Epithelial cell of prostate (primary cell): ENCODE data around the gene WIPF3.

Experiments
- DNase-seq: peaks from one replicate; pipeline ENCODE4 v3.0.0-alpha.2; 2011; ENCODE audit warnings: low read depth, low spot score
- H3K27ac ChIP-seq: fragments of 450-650 bp; 2 replicates; pipeline ENCODE4 v1.5.1; 2017; ENCODE audit warnings: mild to moderate bottlenecking

WIPF3 gene

DNA sequence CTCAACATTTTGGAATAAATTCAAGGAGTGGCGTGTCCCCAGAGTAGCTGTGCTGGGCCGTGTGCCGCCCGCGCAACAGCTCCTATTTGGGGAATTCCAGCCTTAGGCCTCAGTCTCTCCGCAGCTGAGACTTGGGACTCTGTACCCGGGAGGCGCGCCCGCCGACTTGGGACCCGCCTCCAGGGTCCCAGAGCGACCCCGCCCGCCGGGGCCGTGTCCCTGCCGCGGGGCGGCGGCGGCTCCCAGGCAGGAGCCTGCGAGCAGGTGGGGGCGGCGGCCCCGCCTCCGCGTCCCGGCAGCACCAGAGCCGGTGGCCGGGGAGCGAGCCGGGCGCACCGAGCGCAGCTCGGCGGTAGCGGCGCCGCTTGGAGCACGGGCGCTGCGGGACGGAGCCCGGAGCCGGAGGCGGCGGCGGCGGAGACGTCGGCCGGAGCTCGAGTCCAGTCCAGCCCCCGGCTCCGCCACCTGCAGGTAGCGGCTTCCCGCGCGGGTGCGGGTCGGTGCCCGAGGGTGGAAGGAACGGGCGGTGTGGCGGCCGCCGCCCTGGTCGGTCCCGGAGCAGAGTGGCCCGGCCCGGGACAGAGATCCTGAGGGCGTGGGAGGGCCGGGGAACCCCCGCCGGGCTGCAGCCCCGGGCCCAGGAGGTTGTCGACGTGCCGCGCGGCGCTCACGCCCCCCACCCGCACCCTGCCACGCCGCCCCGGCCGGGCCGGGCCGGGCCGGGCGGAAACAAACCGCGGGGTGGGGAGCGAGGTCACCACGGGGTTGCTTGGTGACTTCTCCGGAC, at the start of gene WIPF3:
TSS of gene WIPF3 (plus strand) at position 301 of the 787 bp plus-strand sequence. CDS start 28,217 bp downstream, outside the sequence.
- DNase-seq = no peak
- no peak within 1 kb of the TSS for H3K27ac ChIP-seq

DNA sequence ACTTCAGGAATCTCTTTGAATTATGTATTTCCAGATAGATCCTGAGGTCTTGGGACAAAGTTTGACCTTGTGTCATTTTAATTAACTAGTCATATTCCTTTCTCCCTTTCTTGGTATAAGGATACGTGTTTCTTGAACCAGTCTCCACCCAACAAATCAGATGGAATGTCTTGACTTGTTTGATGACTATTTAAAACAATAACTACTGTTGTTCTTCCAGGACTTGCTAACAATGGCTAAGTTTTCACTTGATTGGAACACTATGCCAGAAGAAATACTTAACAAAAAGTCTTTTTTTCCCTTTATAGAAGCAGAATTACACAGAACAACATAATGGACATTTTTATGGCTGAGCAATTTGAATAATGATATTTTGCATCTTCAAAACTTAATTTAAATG, 43.0 kb upstream of the WIPF3 start:
- no peak overlapping the region for H3K27ac ChIP-seq
- DNase-seq = no peak

DNA sequence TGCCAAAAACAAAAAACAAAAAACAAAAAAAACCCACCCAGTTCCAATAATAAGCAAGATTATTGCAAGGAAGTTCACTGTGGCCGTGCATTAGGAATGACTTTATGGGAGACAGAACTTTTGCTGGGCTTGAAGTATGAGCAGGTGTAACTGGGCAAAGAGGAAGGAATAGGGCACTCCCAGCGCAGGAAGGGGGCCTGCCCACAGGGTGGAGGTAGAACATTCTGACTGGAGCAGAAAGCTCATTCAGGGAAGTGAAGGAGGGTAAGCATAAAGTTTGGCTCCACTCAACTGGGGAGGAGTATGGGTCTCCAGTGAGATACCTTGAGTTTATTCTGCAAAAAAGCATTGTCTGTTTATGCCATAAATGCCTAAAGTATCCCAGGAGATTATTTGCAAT, 42.1 kb upstream of the WIPF3 start:
- H3K27ac ChIP-seq = no peak overlapping the region
- DNase-seq = no peak

DNA sequence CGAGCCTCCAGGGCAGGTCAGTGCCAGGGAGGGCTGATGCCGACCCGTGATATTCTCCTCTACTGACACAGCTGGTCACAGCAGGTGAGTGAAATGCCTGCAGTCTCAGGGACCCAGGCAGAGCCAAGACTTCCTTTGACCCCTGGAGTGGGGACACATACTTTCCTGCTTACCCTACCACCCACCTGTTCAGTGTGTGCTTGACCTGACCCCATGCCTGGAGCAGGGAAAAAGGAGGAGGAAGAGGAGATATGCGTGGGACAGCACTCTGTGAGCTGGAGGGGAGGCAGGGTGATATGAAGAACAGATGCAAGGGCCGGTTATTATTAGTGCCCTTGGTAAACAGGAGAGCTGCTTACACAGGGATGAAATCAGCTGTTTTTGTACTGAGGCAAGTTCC, 40.8 kb upstream of the WIPF3 start:
- H3K27ac ChIP-seq = no peak overlapping the region
- no peak for DNase-seq

DNA sequence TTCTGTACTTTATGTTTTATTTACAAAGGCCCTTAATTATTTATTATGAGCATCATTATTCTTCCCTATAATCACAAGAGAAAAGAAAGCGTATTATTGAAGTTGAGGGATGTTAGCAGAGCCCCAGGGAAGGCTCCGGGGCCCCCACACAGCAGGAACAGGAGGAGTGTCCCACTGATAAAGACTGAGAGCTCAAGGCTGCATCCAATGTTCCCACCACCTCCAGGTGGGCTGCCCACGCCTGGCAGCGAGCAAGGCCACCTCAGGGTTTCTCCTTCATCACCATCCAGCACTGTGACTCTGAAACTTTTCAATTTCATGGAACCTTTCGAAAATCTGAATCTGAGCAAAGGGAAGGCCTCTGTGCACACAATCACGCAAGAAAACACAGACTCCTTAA, 35.9 kb upstream of the WIPF3 start:
- H3K27ac ChIP-seq = no peak overlapping the region
- no peak for DNase-seq

GRCh38 chr7:29771081-29771816, 35.1 kb upstream of the WIPF3 start:
- DNase-seq = no peak
- no peak overlapping the region for H3K27ac ChIP-seq

DNA sequence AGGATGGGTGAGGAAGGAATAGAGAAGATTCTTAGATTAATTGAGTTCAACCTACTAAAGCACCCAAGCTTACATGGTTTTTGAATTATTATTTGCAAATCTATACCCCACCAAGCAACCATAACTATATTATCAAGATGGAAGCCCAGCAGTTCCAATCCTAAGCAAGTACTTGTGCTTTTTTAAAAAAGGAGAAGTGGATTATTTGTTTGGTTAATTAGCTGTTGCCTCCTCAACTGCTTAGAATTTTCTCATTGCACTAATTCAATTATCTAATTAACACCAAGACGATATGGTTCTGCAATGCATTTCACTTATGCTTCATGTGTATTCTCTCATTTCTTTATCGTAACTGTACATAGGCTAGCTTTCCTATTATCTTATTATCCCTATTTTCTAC, 27.3 kb upstream of the WIPF3 start:
- DNase-seq = no peak
- no peak overlapping the region for H3K27ac ChIP-seq

- DNase-seq = no peak
- no peak overlapping the region for H3K27ac ChIP-seq
Measured at GRCh38 chr7:29780346-29780745, 26.0 kb upstream of the WIPF3 start.

- no peak overlapping the region for H3K27ac ChIP-seq
- no peak for DNase-seq
Measured at GRCh38 chr7:29783671-29784070, 22.6 kb upstream of the WIPF3 start.

DNA sequence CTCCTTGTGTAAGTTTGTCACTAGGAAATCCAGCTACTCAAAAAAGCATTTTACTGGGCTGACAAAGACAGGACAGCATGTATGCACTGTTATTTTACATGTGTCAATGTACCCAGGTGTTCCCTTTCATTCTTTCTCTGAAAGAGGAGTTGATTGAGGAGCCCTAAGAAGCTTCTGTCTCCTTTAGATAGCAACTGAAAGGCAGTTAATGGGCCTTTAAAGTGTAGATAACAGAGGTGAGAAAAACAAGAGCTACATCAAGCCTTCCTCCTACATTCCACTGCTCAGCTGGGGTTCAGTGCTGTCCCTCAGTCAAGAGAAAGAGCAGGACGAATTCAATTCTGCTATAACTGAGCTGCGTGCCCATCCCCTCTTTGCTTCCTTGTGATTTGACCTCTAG, 12.8 kb upstream of the WIPF3 start:
- DNase-seq = no peak
- H3K27ac ChIP-seq = no peak overlapping the region

GRCh38 chr7:29794959-29795629, 11.2 kb upstream of the WIPF3 start:
- no peak overlapping the region for H3K27ac ChIP-seq
- no peak for DNase-seq

- DNase-seq = no peak
- H3K27ac ChIP-seq = no peak overlapping the region
Measured at GRCh38 chr7:29795696-29796580, 10.4 kb upstream of the WIPF3 start.

GRCh38 chr7:29797112-29797944, 9.0 kb upstream of the WIPF3 start:
- no peak for DNase-seq
- H3K27ac ChIP-seq = no peak overlapping the region

DNA sequence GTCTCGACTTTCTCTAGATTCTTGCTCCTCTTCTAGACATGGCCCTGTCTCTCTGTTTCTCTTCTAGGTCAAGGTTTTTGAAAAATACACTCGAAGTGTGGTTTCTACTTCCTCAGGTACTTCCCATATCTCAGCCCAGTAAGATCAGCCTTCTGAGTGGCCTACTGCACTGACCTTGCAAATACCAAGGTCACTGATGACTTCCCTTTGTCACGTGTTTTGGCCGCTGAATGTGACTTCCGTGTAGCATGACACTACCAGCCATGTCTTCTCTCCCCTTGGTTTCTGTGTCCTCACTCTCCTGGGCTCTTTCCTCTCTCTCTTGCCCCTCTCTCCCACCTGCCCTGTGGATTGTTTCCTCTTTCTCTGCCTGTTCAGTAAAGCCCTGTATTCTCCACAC, 7.9 kb upstream of the WIPF3 start:
- no peak overlapping the region for H3K27ac ChIP-seq
- DNase-seq = no peak

GRCh38 chr7:29801929-29802328, 4.4 kb upstream of the WIPF3 start:
- no peak for DNase-seq
- no peak overlapping the region for H3K27ac ChIP-seq

GRCh38 chr7:29805031-29805430, 1.3 kb upstream of the WIPF3 start:
- no peak overlapping the region for H3K27ac ChIP-seq
- no peak for DNase-seq

DNA sequence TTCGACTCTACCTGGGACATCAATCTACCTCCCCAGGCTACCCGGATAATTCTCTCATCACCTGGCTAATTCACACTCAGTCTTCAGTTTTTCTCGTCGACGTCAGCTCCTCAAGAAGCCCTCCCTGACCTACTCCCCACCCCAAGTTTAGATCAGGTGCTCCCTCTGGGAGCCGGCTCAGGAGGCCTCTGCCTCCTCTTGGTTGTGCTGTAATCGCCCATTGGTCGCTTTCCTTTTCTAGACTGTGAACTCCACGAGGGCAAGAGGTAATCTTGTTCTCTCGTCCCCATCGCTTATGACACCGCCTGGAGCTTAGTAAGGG, 461 bp upstream of the WIPF3 start:
- no peak for DNase-seq
- H3K27ac ChIP-seq = no peak overlapping the region

DNA sequence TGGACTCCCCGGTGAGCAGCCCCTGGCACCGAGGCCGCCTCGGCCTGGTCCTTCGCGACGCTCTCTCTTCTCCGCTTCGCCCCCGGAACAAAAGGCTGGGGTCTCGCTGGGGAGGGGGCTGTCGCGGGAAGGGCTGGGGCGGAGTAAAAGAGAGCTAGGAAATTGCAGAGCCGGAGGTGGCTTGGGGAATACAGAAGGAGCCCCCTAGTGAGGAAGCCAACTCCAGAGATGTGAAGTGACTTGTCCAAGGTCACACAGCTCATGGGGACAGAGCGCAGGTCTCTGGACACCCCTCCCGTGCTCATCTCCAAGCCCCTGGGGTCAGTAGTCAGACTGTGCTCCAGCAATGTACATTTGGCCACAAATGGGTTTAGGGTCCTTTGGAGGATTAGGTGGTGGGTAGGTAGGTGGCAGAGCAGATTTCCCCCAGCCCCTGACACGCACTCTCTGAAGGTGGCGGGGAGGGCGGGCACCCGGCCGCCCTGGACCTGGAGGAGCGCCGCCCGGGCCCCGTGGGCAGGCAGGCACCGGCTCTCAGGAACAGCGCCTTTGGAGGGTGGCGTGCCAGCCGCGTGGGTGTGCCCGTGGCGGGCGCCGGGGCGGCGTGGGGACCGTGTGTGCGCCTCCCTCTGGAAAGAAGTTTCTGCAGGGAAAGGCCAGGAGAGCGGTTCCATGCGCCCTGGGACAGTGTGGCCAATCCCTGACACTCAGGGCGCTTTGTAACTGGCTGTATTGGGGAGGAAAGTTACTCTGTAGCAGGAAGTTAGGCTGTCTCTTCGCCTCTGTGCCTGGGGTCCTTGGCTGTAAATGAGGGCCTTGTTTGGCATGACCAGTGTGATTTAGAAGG, 910 bp downstream of the WIPF3 start:
- DNase-seq = no peak
- no peak overlapping the region for H3K27ac ChIP-seq
